HepG2 (cell line): ENCODE data around the gene DNAJC18. TPM values are rescaled to one million over a fixed set of nuclear protein-coding genes. Genes with fewer than 3 reads are reported as not detected.

ENCODE experiments used
- AKAP8 ChIP-seq: sonication (generic); formaldehyde crosslinking; IDR thresholded peaks from 2 replicates; pipeline ENCODE4 v1.5.1; 2020; ENCODE audit warnings: mild to moderate bottlenecking, missing genetic modification reagents
- CCDC6 ChIP-seq: sonication (generic); formaldehyde crosslinking; IDR thresholded peaks from 2 replicates; pipeline ENCODE4 v1.8.1; 2022; ENCODE audit warnings: mild to moderate bottlenecking, missing genetic modification reagents, moderate library complexity
- CEBPG ChIP-seq: IDR thresholded peaks from 2 replicates; pipeline ENCODE4 v1.6.1; 2016
- GFI1 ChIP-seq: sonication (generic); formaldehyde crosslinking; IDR thresholded peaks from 2 replicates; pipeline ENCODE4 v1.5.0; 2020; ENCODE audit warnings: missing genetic modification reagents, mild to moderate bottlenecking, borderline replicate concordance
- HMGA1 ChIP-seq: sonication (generic); formaldehyde crosslinking; conservative IDR thresholded peaks from 2 replicates; pipeline ENCODE4 v1.4.0; 2020; ENCODE audit warnings: missing genetic modification reagents
- IRF2 ChIP-seq: IDR thresholded peaks from 2 replicates; pipeline ENCODE4 v1.6.1; 2018; ENCODE audit warnings: missing genetic modification reagents, missing compliant biosample characterization
- ISL2 ChIP-seq: sonication (generic); formaldehyde crosslinking; IDR thresholded peaks from 2 replicates; pipeline ENCODE4 v1.5.0; 2020; ENCODE audit warnings: missing genetic modification reagents
- NFATC3 ChIP-seq: sonication (generic); formaldehyde crosslinking; IDR thresholded peaks from 2 replicates; pipeline ENCODE4 v1.5.1; 2020; ENCODE audit warnings: mild to moderate bottlenecking, missing genetic modification reagents
- NKX3-1 ChIP-seq: sonication (generic); formaldehyde crosslinking; IDR thresholded peaks from 2 replicates; pipeline ENCODE4 v1.5.0; 2020; ENCODE audit warnings: missing genetic modification reagents
- NR2F1 ChIP-seq, 2 experiments: fragments of 450-650 bp in 1 of 2; formaldehyde crosslinking in 1 of 2; IDR thresholded peaks; 2 replicates each; pipeline versions ENCODE4 v1.5.0 to v1.6.1; 2016 to 2020; ENCODE audit warnings: mild to moderate bottlenecking in 1 of 2, missing compliant biosample characterization in 1 of 2, missing genetic modification reagents in 1 of 2, moderate library complexity in 1 of 2
- POLR2A ChIP-seq, 2 experiments: IDR thresholded peaks; 2 replicates each; pipeline ENCODE4 v1.6.1; 2011; ENCODE audit warnings: low read depth in 2 of 2, low read length in 2 of 2, mild to moderate bottlenecking in 1 of 2, moderate library complexity in 1 of 2; ENCODE audit not compliant: insufficient read depth in 1 of 2
- TSC22D2 ChIP-seq: sonication (generic); formaldehyde crosslinking; IDR thresholded peaks from 2 replicates; pipeline ENCODE4 v1.5.1; 2020; ENCODE audit warnings: missing genetic modification reagents, mild to moderate bottlenecking, borderline replicate concordance
- ZNF558 ChIP-seq: sonication (generic); formaldehyde crosslinking; IDR thresholded peaks from 2 replicates; pipeline ENCODE4 v1.9.0; 2022; ENCODE audit warnings: mild to moderate bottlenecking, missing genetic modification reagents, borderline replicate concordance
- ZNF713 ChIP-seq: sonication (generic); formaldehyde crosslinking; IDR thresholded peaks from 2 replicates; pipeline ENCODE4 v1.4.0; 2020; ENCODE audit warnings: mild to moderate bottlenecking, missing genetic modification reagents
- ZNF850 ChIP-seq: sonication (generic); formaldehyde crosslinking; conservative IDR thresholded peaks from 2 replicates; pipeline ENCODE4 v1.9.0; 2021; ENCODE audit warnings: mild to moderate bottlenecking, missing genetic modification reagents
- polyA plus RNA-seq, 8 experiments: library from polyadenylated mRNA; depleted of rRNA in 3 of 8; stranded (reverse) in 7 of 8; unstranded in 1 of 8; fragments of >200 nt; fragmentation: Illumina TruSeq in 4 of 8; extraction: Trizol in 4 of 8; gene quantifications; 2 replicates each; pipeline versions ENCODE4 v1.2.1 to v1.2.3, GENCODE V29; 2011 to 2016; ENCODE audit warnings: low read depth in 4 of 8, missing spikeins in 1 of 8, mixed read lengths in 1 of 8; ENCODE audit not compliant: insufficient read depth in 1 of 8
- total RNA-seq, 5 experiments: library from RNA; depleted of rRNA; stranded (reverse); fragments of >200 nt; fragmentation: Illumina TruSeq; extraction: Trizol; gene quantifications; 2 replicates each; pipeline ENCODE4 v1.2.3, GENCODE V29; 2016; ENCODE audit warnings: low read depth in 1 of 5
- TF ChIP-seq, protein P1 (sequence below): sonication (generic); formaldehyde crosslinking; IDR thresholded peaks from 2 replicates; pipeline ENCODE4 v1.4.0; 2020; ENCODE audit warnings: mild to moderate bottlenecking, missing genetic modification reagents
- TF ChIP-seq, protein P2 (sequence below): sonication (generic); formaldehyde crosslinking; IDR thresholded peaks from 2 replicates; pipeline ENCODE4 v1.8.1; 2023; ENCODE audit warnings: missing genetic modification reagents, inconsistent platforms, borderline replicate concordance
- TF ChIP-seq, protein P3 (sequence below): sonication (generic); formaldehyde crosslinking; IDR thresholded peaks from 2 replicates; pipeline ENCODE4 v1.5.1; 2020; ENCODE audit warnings: missing genetic modification reagents, mild to moderate bottlenecking, borderline replicate concordance
- TF ChIP-seq, protein P4 (sequence below): sonication (generic); formaldehyde crosslinking; conservative IDR thresholded peaks from 2 replicates; pipeline ENCODE4 v1.4.0; 2020; ENCODE audit warnings: missing genetic modification reagents
- TF ChIP-seq, protein P5 (sequence below): sonication (generic); formaldehyde crosslinking; IDR thresholded peaks from 2 replicates; pipeline ENCODE4 v1.4.0; 2020; ENCODE audit warnings: missing genetic modification reagents

DNAJC18 gene
- total and polyA plus RNA-seq, 2 of the 13 experiments (the other 11 are each of a cell fraction or from before 2014, with no cell fraction given) = 6.5 to 6.6 TPM

DNA sequence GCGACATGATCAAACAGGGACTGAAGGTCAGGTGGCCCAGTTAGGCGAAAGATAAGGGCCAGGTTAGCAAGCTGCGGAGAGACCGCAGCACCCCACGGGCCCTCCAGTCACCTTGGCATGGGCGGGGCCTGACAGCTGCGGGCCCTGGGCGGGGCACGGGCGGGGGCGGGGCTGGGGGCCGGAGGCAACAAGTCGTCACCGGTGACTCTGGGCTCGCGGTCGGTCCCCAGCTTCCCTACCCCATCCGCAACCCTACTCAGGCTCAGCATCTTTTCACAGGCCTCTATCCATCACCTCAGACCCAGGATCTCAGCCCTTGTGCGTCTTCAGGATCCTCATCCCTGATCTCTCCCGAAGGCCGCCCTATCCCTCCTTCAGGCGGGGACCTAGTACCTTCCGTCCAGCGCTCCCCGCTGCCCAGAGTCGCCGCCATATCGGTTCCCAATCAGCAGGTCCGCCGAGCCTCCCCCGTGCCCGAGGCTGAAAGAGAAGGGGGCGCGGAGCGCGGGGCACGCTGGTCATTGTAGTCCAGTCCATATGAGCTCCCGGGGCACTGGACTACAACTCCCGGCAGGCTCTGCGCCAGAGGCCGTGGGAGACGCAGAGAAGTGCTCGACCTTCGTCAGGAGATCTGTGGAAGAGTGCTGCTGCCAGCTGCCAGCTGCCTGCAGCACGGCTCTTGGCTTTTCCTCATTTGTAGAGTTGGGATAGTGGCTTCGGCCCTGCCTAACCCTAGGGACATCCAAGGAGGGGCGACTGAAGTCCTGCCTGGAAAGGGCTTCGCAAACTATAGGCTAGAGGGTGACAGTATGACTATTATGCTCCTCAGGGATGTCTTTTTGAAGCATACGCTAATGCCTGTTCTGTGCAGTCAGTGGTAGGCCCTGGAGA is at the start of gene DNAJC18 (continued):
- TF ChIP-seq, protein P1, sequence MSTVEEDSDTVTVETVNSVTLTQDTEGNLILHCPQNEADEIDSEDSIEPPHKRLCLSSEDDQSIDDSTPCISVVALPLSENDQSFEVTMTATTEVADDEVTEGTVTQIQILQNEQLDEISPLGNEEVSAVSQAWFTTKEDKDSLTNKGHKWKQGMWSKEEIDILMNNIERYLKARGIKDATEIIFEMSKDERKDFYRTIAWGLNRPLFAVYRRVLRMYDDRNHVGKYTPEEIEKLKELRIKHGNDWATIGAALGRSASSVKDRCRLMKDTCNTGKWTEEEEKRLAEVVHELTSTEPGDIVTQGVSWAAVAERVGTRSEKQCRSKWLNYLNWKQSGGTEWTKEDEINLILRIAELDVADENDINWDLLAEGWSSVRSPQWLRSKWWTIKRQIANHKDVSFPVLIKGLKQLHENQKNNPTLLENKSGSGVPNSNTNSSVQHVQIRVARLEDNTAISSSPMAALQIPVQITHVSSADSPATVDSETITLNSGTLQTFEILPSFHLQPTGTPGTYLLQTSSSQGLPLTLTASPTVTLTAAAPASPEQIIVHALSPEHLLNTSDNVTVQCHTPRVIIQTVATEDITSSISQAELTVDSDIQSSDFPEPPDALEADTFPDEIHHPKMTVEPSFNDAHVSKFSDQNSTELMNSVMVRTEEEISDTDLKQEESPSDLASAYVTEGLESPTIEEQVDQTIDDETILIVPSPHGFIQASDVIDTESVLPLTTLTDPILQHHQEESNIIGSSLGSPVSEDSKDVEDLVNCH (CRISPR knock-in tag) = no peak
- TF ChIP-seq AKAP8 (no peak), CEBPG (no peak), CCDC6 (no peak), IRF2 (CRISPR knock-in tag) (peak; percentile 96), POLR2A (IDR thresholded peaks at IDR 0.05; ENCODE audit: insufficient read depth in 1 of 2, low read depth in 2 of 2, low read length in 2 of 2) (peak; percentile 35 to 80; a peak in 3 of 4 replicates), NR2F1 (CRISPR knock-in tag; IDR thresholded peaks at IDR 0.05) (no peak), ZNF713 (no peak), ZNF850 (CRISPR knock-in tag) (no peak), NFATC3 (peak; percentile 42; the same call in 1 of the 2 replicates), ISL2 (CRISPR knock-in tag) (no peak), HMGA1 (CRISPR knock-in tag) (no peak), ZNF558 (no peak), TSC22D2 (no peak), GFI1 (CRISPR knock-in tag) (no peak), NKX3-1 (no peak)
- TF ChIP-seq, protein P2, sequence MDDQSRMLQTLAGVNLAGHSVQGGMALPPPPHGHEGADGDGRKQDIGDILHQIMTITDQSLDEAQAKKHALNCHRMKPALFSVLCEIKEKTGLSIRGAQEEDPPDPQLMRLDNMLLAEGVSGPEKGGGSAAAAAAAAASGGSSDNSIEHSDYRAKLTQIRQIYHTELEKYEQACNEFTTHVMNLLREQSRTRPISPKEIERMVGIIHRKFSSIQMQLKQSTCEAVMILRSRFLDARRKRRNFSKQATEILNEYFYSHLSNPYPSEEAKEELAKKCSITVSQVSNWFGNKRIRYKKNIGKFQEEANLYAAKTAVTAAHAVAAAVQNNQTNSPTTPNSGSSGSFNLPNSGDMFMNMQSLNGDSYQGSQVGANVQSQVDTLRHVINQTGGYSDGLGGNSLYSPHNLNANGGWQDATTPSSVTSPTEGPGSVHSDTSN = no peak
- TF ChIP-seq, protein P3, sequence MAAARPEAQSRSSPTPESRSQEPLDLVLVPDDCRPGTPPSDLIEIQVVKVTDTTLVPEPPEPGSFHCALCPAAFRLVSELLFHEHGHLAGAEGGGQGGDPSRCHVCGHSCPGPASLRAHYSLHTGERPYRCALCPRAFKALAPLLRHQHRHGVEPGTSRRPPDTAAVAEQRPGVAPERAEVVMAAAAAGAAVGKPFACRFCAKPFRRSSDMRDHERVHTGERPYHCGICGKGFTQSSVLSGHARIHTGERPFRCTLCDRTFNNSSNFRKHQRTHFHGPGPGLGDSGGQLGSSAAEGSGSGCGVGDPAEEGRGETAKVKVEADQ (CRISPR knock-in tag) = 0 out of 2 replicates have a peak, but pooled peaks have one; percentile 33
- TF ChIP-seq, protein P4, sequence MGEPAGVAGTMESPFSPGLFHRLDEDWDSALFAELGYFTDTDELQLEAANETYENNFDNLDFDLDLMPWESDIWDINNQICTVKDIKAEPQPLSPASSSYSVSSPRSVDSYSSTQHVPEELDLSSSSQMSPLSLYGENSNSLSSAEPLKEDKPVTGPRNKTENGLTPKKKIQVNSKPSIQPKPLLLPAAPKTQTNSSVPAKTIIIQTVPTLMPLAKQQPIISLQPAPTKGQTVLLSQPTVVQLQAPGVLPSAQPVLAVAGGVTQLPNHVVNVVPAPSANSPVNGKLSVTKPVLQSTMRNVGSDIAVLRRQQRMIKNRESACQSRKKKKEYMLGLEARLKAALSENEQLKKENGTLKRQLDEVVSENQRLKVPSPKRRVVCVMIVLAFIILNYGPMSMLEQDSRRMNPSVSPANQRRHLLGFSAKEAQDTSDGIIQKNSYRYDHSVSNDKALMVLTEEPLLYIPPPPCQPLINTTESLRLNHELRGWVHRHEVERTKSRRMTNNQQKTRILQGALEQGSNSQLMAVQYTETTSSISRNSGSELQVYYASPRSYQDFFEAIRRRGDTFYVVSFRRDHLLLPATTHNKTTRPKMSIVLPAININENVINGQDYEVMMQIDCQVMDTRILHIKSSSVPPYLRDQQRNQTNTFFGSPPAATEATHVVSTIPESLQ (CRISPR knock-in tag) = no peak
- TF ChIP-seq, protein P5, sequence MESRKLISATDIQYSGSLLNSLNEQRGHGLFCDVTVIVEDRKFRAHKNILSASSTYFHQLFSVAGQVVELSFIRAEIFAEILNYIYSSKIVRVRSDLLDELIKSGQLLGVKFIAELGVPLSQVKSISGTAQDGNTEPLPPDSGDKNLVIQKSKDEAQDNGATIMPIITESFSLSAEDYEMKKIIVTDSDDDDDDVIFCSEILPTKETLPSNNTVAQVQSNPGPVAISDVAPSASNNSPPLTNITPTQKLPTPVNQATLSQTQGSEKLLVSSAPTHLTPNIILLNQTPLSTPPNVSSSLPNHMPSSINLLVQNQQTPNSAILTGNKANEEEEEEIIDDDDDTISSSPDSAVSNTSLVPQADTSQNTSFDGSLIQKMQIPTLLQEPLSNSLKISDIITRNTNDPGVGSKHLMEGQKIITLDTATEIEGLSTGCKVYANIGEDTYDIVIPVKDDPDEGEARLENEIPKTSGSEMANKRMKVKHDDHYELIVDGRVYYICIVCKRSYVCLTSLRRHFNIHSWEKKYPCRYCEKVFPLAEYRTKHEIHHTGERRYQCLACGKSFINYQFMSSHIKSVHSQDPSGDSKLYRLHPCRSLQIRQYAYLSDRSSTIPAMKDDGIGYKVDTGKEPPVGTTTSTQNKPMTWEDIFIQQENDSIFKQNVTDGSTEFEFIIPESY (CRISPR knock-in tag) = 0 out of 2 replicates have a peak, but pooled peaks have one; percentile 29
